Neural cell (in vitro differentiated cells): Measurements from ENCODE around the gene BCKDHB. TPM values are rescaled to one million over a fixed set of nuclear protein-coding genes. Genes with fewer than 3 reads are reported as not detected.

Source experiments
- H2AFZ ChIP-seq: fragments of 200-600, 300-800 bp; sonication (generic), shearing (Covaris generic); 2 replicates; pipeline ENCODE4 v1.6.0; 2014; ENCODE audit warnings: low read depth, mild to moderate bottlenecking, antibody characterized with exemption, low read length, moderate library complexity
- H3F3A ChIP-seq: fragments of 200-600 bp; shearing (Covaris generic); 2 replicates; pipeline ENCODE4 v1.6.1; 2016; ENCODE audit warnings: mild to moderate bottlenecking, moderate library complexity, mixed read lengths, antibody characterized with exemption, low read length; ENCODE audit not compliant: insufficient read depth, poor library complexity, severe bottlenecking
- H3K27ac ChIP-seq: fragments of 200-600, 300-800 bp; sonication (generic), shearing (Covaris generic); 2 replicates; pipeline ENCODE4 v1.5.1; 2014; ENCODE audit warnings: mild to moderate bottlenecking, low read length, moderate library complexity
- H3K27me3 ChIP-seq: fragments of 300-800, 200-600 bp; sonication (generic), shearing (Covaris generic); 2 replicates; pipeline ENCODE4 v1.6.0; 2014; ENCODE audit warnings: mild to moderate bottlenecking, low read depth, low read length, moderate library complexity; ENCODE audit not compliant: insufficient read depth
- H3K36me3 ChIP-seq: fragments of 300-800, 200-600 bp; sonication (generic), shearing (Covaris generic); 2 replicates; pipeline ENCODE4 v1.5.1; 2014; ENCODE audit warnings: mild to moderate bottlenecking, antibody characterized with exemption, low read length, moderate library complexity; ENCODE audit not compliant: insufficient read depth
- H3K4me2 ChIP-seq: fragments of 300-800, 200-600 bp; sonication (generic), shearing (Covaris generic); 2 replicates; pipeline ENCODE4 v1.6.0; 2014; ENCODE audit warnings: mild to moderate bottlenecking, low read length
- H3K4me3 ChIP-seq: fragments of 300-800, 200-600 bp; sonication (generic), shearing (Covaris generic); 2 replicates; pipeline ENCODE4 v1.5.1; 2014; ENCODE audit warnings: mild to moderate bottlenecking, low read length, moderate library complexity
- H3K79me2 ChIP-seq: fragments of 200-600 bp; shearing (Covaris generic); replicated peaks from 2 replicates; pipeline ENCODE4 v1.6.0; 2014; ENCODE audit warnings: mild to moderate bottlenecking, low read length, moderate library complexity; ENCODE audit not compliant: insufficient read depth
- H3K9ac ChIP-seq: fragments of 300-800, 200-600 bp; sonication (generic), shearing (Covaris generic); 2 replicates; pipeline ENCODE4 v1.6.1; 2016; ENCODE audit warnings: mild to moderate bottlenecking, low read length, mixed read lengths
- H3K9me2 ChIP-seq: fragments of 200-600 bp; shearing (Covaris generic); 2 replicates; pipeline ENCODE4 v1.6.1; 2016; ENCODE audit warnings: mild to moderate bottlenecking, low read length, mixed read lengths; ENCODE audit not compliant: insufficient read depth
- H3K9me3 ChIP-seq: fragments of 200-600, 300-800 bp; sonication (generic), shearing (Covaris generic); 2 replicates; pipeline ENCODE4 v1.6.1; 2016; ENCODE audit warnings: mild to moderate bottlenecking, mixed run types, low read length, moderate library complexity, mixed read lengths
- H4K20me1 ChIP-seq: fragments of 200-600 bp; shearing (Covaris generic); 2 replicates; pipeline ENCODE4 v1.6.1; 2016; ENCODE audit warnings: mild to moderate bottlenecking, mixed run types; ENCODE audit not compliant: insufficient read depth
- EP300 ChIP-seq: fragments of 450-650 bp; conservative IDR thresholded peaks from 2 replicates; pipeline ENCODE4 v1.6.1; 2014; ENCODE audit warnings: antibody characterized with exemption, mild to moderate bottlenecking, moderate library complexity; ENCODE audit not compliant: poor library complexity, severe bottlenecking
- EZH2 ChIP-seq: fragments of 200-600, 300-800 bp; shearing (Covaris generic), sonication (generic); IDR thresholded peaks from 2 replicates; pipeline ENCODE4 v1.6.1; 2014; ENCODE audit warnings: antibody characterized with exemption, low read length, borderline replicate concordance, mild to moderate bottlenecking; ENCODE audit not compliant: insufficient read depth, poor library complexity, severe bottlenecking
- MXI1 ChIP-seq: fragments of 450-650 bp; conservative IDR thresholded peaks from 2 replicates; pipeline ENCODE4 v1.6.1; 2014; ENCODE audit warnings: antibody characterized with exemption, mild to moderate bottlenecking; ENCODE audit not compliant: poor library complexity, severe bottlenecking
- POLR2AphosphoS5 ChIP-seq: IDR thresholded peaks from 2 replicates; pipeline ENCODE4 v1.6.1; 2012
- RAD21 ChIP-seq: fragments of 450-650 bp; conservative IDR thresholded peaks from 2 replicates; pipeline ENCODE4 v1.6.1; 2014; ENCODE audit warnings: antibody characterized with exemption, mild to moderate bottlenecking, moderate library complexity
- SMC3 ChIP-seq: fragments of 450-650 bp; conservative IDR thresholded peaks from 2 replicates; pipeline ENCODE4 v1.6.1; 2014; ENCODE audit warnings: antibody characterized with exemption, mild to moderate bottlenecking, moderate library complexity; ENCODE audit not compliant: poor library complexity
- TAF1 ChIP-seq: IDR thresholded peaks from 2 replicates; pipeline ENCODE4 v1.6.1; 2012; ENCODE audit warnings: low read depth
- polyA plus RNA-seq: library from polyadenylated mRNA; depleted of rRNA; stranded (reverse); fragments of >200 nt; gene quantifications from 2 replicates; pipeline ENCODE4 v1.2.3, GENCODE V29; 2014
- TF ChIP-seq, protein P1 (sequence below): fragments of 450-650 bp; IDR thresholded peaks from 2 replicates; pipeline ENCODE4 v1.5.1; 2014; ENCODE audit warnings: antibody characterized with exemption, mild to moderate bottlenecking, moderate library complexity; ENCODE audit not compliant: poor library complexity, severe bottlenecking
- TF ChIP-seq, protein P2 (sequence below): IDR thresholded peaks from 2 replicates; pipeline ENCODE4 v1.6.1; 2012; ENCODE audit warnings: borderline replicate concordance

BCKDHB gene
- polyA plus RNA-seq, 1 donor from 2014 or later = 16.1 TPM

DNA sequence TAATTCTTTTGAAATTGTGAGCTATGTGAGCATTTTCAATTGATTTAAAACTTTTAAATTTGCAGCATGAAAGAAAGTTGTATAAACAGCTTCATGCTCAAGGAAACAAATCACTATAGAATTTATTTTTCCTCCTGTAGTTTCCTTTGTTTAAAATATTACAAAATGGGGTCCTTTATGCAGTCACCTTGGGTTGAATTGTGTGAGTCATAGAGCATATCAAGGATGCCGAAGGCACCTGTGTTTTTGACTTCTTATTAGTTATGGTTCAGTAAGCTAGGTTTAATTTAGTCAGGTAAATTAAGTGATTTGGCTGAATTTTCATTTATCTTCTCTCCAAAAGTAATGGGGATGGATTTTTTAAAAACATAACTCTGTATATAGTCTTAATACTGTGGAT, 96.8 kb downstream of the BCKDHB start:
- H3K9me2 ChIP-seq = no peaks in the 10 kb centered on the region

DNA sequence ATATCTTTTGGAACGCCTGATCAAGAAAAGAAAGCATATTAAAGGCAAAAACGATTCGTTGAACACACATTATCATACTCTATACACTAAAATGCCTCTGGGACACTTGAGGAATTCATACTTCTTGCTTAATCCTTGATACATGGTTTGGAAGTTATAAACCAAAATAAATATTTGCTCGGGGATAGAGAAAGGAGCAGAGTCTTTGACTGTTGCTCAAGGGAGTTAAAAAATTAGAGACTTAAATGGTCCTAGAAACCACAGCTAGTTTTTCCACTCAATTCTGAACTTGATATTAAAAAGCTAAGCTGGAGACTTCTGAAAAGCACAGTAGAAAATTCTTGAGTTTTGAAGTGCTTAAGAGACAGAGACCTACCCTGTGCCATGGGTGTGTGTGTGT, 98.9 kb downstream of the BCKDHB start:
- H3K27me3 ChIP-seq = no peaks in the 10 kb centered on the region
- TF ChIP-seq POLR2AphosphoS5 (no peak), MXI1 (no peak), EP300 (no peak), RAD21 (no peak), EZH2 (no peak), SMC3 (no peak), TAF1 (no peak)
- TF ChIP-seq, protein P1, sequence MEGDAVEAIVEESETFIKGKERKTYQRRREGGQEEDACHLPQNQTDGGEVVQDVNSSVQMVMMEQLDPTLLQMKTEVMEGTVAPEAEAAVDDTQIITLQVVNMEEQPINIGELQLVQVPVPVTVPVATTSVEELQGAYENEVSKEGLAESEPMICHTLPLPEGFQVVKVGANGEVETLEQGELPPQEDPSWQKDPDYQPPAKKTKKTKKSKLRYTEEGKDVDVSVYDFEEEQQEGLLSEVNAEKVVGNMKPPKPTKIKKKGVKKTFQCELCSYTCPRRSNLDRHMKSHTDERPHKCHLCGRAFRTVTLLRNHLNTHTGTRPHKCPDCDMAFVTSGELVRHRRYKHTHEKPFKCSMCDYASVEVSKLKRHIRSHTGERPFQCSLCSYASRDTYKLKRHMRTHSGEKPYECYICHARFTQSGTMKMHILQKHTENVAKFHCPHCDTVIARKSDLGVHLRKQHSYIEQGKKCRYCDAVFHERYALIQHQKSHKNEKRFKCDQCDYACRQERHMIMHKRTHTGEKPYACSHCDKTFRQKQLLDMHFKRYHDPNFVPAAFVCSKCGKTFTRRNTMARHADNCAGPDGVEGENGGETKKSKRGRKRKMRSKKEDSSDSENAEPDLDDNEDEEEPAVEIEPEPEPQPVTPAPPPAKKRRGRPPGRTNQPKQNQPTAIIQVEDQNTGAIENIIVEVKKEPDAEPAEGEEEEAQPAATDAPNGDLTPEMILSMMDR = no peak
- TF ChIP-seq, protein P2, sequence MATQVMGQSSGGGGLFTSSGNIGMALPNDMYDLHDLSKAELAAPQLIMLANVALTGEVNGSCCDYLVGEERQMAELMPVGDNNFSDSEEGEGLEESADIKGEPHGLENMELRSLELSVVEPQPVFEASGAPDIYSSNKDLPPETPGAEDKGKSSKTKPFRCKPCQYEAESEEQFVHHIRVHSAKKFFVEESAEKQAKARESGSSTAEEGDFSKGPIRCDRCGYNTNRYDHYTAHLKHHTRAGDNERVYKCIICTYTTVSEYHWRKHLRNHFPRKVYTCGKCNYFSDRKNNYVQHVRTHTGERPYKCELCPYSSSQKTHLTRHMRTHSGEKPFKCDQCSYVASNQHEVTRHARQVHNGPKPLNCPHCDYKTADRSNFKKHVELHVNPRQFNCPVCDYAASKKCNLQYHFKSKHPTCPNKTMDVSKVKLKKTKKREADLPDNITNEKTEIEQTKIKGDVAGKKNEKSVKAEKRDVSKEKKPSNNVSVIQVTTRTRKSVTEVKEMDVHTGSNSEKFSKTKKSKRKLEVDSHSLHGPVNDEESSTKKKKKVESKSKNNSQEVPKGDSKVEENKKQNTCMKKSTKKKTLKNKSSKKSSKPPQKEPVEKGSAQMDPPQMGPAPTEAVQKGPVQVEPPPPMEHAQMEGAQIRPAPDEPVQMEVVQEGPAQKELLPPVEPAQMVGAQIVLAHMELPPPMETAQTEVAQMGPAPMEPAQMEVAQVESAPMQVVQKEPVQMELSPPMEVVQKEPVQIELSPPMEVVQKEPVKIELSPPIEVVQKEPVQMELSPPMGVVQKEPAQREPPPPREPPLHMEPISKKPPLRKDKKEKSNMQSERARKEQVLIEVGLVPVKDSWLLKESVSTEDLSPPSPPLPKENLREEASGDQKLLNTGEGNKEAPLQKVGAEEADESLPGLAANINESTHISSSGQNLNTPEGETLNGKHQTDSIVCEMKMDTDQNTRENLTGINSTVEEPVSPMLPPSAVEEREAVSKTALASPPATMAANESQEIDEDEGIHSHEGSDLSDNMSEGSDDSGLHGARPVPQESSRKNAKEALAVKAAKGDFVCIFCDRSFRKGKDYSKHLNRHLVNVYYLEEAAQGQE = no peak
- H3K9me3 ChIP-seq = no peaks in the 10 kb centered on the region
- H3K36me3 ChIP-seq = no peaks in the 10 kb centered on the region
- no peak overlapping the region for H3K27ac ChIP-seq
- H3K79me2 ChIP-seq = no peaks in the 10 kb centered on the region
- no peak overlapping the region for H3K9ac ChIP-seq
- no peak overlapping the region for H2AFZ ChIP-seq
- H4K20me1 ChIP-seq = no peaks in the 10 kb centered on the region
- no peak overlapping the region for H3K4me2 ChIP-seq
- H3K4me3 ChIP-seq = no peak overlapping the region
- no peaks in the 10 kb centered on the region for H3F3A ChIP-seq
- H3K9me2 ChIP-seq = no peaks in the 10 kb centered on the region

More for the DNA sequence above, 96.8 kb downstream of the BCKDHB start:
- Histone ChIP-seq H4K20me1 (no peaks in the 10 kb centered on the region), H3K4me3 (no peak overlapping the region), H3K27me3 (no peaks in the 10 kb centered on the region), H3K9ac (no peak overlapping the region), H3F3A (no peaks in the 10 kb centered on the region), H3K4me2 (no peak overlapping the region), H3K27ac (no peak overlapping the region), H3K36me3 (no peaks in the 10 kb centered on the region), H3K9me3 (no peaks in the 10 kb centered on the region), H3K79me2 (no peaks in the 10 kb centered on the region), H2AFZ (no peak overlapping the region)
- TF ChIP-seq EP300 = no peak
- TF ChIP-seq, protein P1 = no peak
- TF ChIP-seq TAF1 = no peak
- TF ChIP-seq SMC3 = no peak
- no peak for TF ChIP-seq RAD21
- TF ChIP-seq EZH2 = no peak
- TF ChIP-seq, protein P2 = no peak
- TF ChIP-seq POLR2AphosphoS5 = no peak
- TF ChIP-seq MXI1 = no peak
